Loucy (cell line): ENCODE data around the gene F2RL1.

Experiments
- EZH2phosphoT487 ChIP-seq: fragments of 200-600 bp; IDR thresholded peaks from 2 replicates; pipeline ENCODE4 v1.6.1; 2018; ENCODE audit warnings: antibody characterized with exemption, mild to moderate bottlenecking, moderate library complexity, borderline replicate concordance
- TF ChIP-seq, protein P1 (sequence below): fragments of 200-600 bp; sonication (generic); conservative IDR thresholded peaks from 2 replicates; pipeline ENCODE4 v1.5.1; 2014; ENCODE audit warnings: mild to moderate bottlenecking, antibody characterized with exemption, low read length

DNA sequence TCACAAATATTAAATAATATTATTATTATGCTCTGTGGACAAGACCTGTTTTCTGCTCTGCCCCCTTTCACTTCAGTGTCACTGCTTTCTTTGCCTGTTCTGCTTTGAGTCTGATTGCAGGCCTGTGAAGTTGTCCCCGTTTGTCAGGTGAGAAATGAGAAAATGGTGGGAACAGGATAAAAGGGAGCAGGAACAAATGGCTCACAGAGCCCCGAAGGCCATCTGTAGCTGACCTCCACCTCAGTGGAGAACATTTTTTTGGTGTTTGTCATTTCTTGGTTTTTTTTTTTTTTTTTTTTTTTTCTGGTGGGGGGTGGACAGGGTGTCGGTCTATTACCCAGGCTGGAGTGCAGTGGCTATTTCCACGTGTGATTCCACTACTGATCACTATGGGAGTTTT lies 17.8 kb downstream of the F2RL1 start:
- TF ChIP-seq, protein P1, sequence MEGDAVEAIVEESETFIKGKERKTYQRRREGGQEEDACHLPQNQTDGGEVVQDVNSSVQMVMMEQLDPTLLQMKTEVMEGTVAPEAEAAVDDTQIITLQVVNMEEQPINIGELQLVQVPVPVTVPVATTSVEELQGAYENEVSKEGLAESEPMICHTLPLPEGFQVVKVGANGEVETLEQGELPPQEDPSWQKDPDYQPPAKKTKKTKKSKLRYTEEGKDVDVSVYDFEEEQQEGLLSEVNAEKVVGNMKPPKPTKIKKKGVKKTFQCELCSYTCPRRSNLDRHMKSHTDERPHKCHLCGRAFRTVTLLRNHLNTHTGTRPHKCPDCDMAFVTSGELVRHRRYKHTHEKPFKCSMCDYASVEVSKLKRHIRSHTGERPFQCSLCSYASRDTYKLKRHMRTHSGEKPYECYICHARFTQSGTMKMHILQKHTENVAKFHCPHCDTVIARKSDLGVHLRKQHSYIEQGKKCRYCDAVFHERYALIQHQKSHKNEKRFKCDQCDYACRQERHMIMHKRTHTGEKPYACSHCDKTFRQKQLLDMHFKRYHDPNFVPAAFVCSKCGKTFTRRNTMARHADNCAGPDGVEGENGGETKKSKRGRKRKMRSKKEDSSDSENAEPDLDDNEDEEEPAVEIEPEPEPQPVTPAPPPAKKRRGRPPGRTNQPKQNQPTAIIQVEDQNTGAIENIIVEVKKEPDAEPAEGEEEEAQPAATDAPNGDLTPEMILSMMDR = no peak
- TF ChIP-seq EZH2phosphoT487 = no peak
